Stomach (tissue), 9 donors: ENCODE measurements around the gene S100P. TPM values are rescaled to one million over a fixed set of nuclear protein-coding genes. Genes with fewer than 3 reads are reported as not detected.
A peak's percentile ranks its signal among the peaks of the same experiment; 100 is the strongest.

Experiments
- DNase-seq, 2 donors: peaks; one replicate each; pipeline versions ENCODE4 v3.0.0 to v3.0.0-alpha.2; 2013 to 2019
- H3K27ac ChIP-seq, 5 donors: fragments of 200-600 bp in 4 of 5; sonication (generic) in 4 of 5; one replicate each; pipeline ENCODE4 v1.5.1; 2013 to 2019; ENCODE audit warnings: mild to moderate bottlenecking in 1 of 5, moderate library complexity in 1 of 5
- H3K27me3 ChIP-seq, 3 donors: fragments of 200-600 bp; sonication (generic); one replicate each; pipeline ENCODE4 v1.5.1; 2017 to 2019; ENCODE audit warnings: mixed run types in 1 of 3
- H3K36me3 ChIP-seq, 4 donors: fragments of 200-600 bp; sonication (generic); 1 replicate in 3 of 4; 2 replicates in 1 of 4; pipeline ENCODE4 v1.5.1; 2016 to 2019
- H3K4me1 ChIP-seq, 4 donors: fragments of 200-600 bp; sonication (generic); one replicate each; pipeline ENCODE4 v1.5.1; 2016 to 2019
- H3K4me3 ChIP-seq, 4 donors: fragments of 200-600 bp; sonication (generic) in 3 of 4; one replicate each; pipeline ENCODE4 v1.5.1; 2016 to 2019; ENCODE audit warnings: mild to moderate bottlenecking in 1 of 4
- H3K9me3 ChIP-seq, 4 donors: fragments of 200-600 bp; sonication (generic); one replicate each; pipeline ENCODE4 v1.5.1; 2016 to 2019
- EP300 ChIP-seq: sonication (generic); formaldehyde crosslinking; IDR thresholded peaks from one replicate; pipeline ENCODE4 v1.6.1; 2017; ENCODE audit warnings: antibody characterized with exemption
- POLR2A ChIP-seq, 4 donors: fragments of 450-650 bp; IDR thresholded peaks; one replicate each; pipeline ENCODE4 v1.6.1; 2016; ENCODE audit warnings: antibody characterized with exemption in 4 of 4, control low read depth in 2 of 4, mild to moderate bottlenecking in 1 of 4, moderate library complexity in 1 of 4
- POLR2AphosphoS5 ChIP-seq, 3 donors: sonication (generic); formaldehyde crosslinking; IDR thresholded peaks; one replicate each; pipeline ENCODE4 v1.6.1; 2016; ENCODE audit warnings: antibody characterized with exemption in 3 of 3
- WGBS, 5 donors: extraction: QIAGEN DNeasy Blood & Tissue Kit in 3 of 5; methylation state at CpG; one replicate each; pipeline versions ENCODE4 v1.1.5 to v1.1.7; 2013 to 2018; 5-methylcytosine and 5-hydroxymethylcytosine counted together
- intact Hi-C: fragments of 100-400 bp; cut with DNase I; formaldehyde crosslinking; loops from one replicate; pipeline ENCODE4 v1.15.1; 2023; ENCODE audit warnings: low total_unique reads
- polyA plus RNA-seq, 3 donors: library from polyadenylated mRNA; stranded (reverse); fragments of 200-250 nt; gene quantifications; one replicate each; pipeline ENCODE4 v1.2.3, GENCODE V29; 2013
- total RNA-seq, 5 donors: library from RNA; depleted of rRNA; stranded (reverse); fragments of >200 nt; gene quantifications; one replicate each; pipeline versions ENCODE4 v1.1.0 to v1.2.3, GENCODE V29; 2014 to 2016
- TF ChIP-seq, protein P1 (sequence below), 7 experiments: fragments of 450-650 bp in 4 of 7; fragments of 200-600 bp in 3 of 7; sonication (generic) in 3 of 7; IDR thresholded peaks; one replicate each; pipeline ENCODE4 v1.5.1; 2016 to 2019; ENCODE audit warnings: antibody characterized with exemption in 7 of 7, control low read depth in 2 of 7, mild to moderate bottlenecking in 1 of 7
- donor health status: healthy with polysubstance abuse.
- donor health status: Bipolar disorder and iron deficiency.
- donor health status: healthy.

S100P gene
- total and polyA plus RNA-seq, 8 donors, result 3.1 to 2,173 (median 142) TPM; not detected in 1

DNA sequence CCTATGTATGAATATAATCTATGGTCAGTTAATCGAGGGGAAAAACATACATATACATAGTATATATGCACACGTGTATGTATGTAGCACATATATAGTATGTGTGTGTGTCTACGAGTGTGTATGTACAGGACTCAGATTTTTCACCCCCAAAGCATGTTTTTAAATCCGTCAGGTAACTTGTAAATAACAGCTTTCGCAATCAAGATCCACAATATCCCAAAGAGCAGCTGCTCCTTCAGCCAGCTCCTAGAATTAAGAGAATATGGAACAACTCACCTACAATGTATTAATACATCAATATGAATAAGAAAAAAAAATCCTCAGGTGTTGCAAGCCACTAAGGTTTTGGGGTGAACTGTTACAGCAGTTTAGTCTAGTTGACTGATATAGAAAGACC lies 12.5 kb downstream of the S100P start:
- no peaks in the 10 kb centered on the region for H3K27me3 ChIP-seq
- TF ChIP-seq, protein P1, sequence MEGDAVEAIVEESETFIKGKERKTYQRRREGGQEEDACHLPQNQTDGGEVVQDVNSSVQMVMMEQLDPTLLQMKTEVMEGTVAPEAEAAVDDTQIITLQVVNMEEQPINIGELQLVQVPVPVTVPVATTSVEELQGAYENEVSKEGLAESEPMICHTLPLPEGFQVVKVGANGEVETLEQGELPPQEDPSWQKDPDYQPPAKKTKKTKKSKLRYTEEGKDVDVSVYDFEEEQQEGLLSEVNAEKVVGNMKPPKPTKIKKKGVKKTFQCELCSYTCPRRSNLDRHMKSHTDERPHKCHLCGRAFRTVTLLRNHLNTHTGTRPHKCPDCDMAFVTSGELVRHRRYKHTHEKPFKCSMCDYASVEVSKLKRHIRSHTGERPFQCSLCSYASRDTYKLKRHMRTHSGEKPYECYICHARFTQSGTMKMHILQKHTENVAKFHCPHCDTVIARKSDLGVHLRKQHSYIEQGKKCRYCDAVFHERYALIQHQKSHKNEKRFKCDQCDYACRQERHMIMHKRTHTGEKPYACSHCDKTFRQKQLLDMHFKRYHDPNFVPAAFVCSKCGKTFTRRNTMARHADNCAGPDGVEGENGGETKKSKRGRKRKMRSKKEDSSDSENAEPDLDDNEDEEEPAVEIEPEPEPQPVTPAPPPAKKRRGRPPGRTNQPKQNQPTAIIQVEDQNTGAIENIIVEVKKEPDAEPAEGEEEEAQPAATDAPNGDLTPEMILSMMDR (IDR thresholded peaks at IDR 0.05), result no peak
- TF ChIP-seq POLR2A (IDR thresholded peaks at IDR 0.05) (no peak), POLR2AphosphoS5 (IDR thresholded peaks at IDR 0.05) (no peak), EP300 (no peak)
- DNase-seq, result no peak
- peaks cover 37 to 69% (median 56%) of the 10 kb centered on the region in 4 donors for H3K4me1 ChIP-seq
- H3K4me3 ChIP-seq, result no peak overlapping the region
- peaks cover 0 to 32% (median 26%) of the 10 kb centered on the region in 4 donors for H3K36me3 ChIP-seq
- no peaks in the 10 kb centered on the region for H3K9me3 ChIP-seq
- H3K27ac ChIP-seq, result no peak overlapping the region
- intact Hi-C loops, result no loop called here
- 86 to 92% (median 89%) methylated on average over 5 of the region's 5 CpGs for WGBS, 5 donors

DNA sequence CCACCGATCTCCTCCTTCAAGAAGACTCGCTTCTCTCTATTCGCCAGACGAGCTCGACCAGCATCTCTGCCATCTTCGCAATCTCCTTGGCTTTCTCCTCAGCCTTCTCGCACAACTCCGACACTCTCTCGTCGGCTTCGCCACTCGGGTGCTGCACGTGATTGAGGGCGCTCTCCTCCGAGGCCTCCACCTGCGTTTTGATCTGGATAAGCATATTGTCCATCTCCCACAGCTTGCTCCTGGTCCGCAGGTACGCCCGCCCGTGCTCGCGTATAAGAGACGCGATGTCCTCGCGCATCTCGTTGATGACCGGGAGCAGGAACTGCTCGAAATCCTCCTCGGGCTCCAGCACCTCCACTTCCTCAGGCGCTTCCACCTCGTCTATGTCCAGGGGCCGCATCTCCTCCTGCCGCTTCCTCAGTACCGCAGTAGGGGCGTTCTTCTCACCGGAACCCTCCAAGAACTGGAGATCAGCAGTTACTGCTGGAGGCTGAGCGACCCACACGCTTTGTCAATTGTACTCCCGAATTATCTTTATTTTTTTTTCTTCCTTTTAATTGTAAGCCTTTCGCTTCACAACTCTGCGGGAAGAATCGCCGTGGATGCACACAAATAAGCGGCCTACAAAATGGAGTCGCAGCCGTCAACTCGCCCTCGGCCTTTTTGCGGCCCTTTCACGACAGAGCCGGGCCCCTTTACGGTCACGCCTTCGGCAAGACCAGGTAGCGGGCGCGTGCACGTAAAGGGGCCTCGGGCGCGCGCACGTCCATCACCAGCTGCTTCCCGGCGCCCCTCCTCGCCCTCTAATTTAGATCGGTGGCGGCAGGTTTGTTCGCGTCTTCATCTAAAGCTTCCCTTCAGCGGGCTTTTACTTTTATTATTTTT lies 15.8 kb downstream of the S100P start, which contains the start of gene MRFAP1L1:
Gene MRFAP1L1 (minus strand): TSS at position 636 of the 885 bp plus-strand sequence. CDS start 236 bp downstream, at position 400.
- intact Hi-C loops, result no loop called here
- WGBS, 5 donors, result 0 to 1% (median 0%) methylated on average over 72 of the region's 72 CpGs
- peaks cover 0 to 19% (median 12%) of the 10 kb centered on the region in 4 donors for H3K36me3 ChIP-seq
- H3K4me3 ChIP-seq, result peak within 1 kb of the TSS; percentile 78 to 95 (median 84)
- H3K27me3 ChIP-seq, result no peaks in the 10 kb centered on the region
- peak; percentile 98 to 99 for DNase-seq
- H3K4me1 ChIP-seq, result peaks cover 25 to 55% (median 46%) of the 10 kb centered on the region in 4 donors
- H3K9me3 ChIP-seq, result no peaks in the 10 kb centered on the region
- TF ChIP-seq, protein P1 (IDR thresholded peaks at IDR 0.05), result peak in 1 of 7 experiments; percentile 10
- no peak for TF ChIP-seq POLR2A (IDR thresholded peaks at IDR 0.05)
- peak; percentile 71 to 93 (median 84) for TF ChIP-seq POLR2AphosphoS5 (IDR thresholded peaks at IDR 0.05)
- TF ChIP-seq EP300, result no peak
- peak within 1 kb of the TSS; percentile 83 to 92 (median 88) for H3K27ac ChIP-seq

DNA sequence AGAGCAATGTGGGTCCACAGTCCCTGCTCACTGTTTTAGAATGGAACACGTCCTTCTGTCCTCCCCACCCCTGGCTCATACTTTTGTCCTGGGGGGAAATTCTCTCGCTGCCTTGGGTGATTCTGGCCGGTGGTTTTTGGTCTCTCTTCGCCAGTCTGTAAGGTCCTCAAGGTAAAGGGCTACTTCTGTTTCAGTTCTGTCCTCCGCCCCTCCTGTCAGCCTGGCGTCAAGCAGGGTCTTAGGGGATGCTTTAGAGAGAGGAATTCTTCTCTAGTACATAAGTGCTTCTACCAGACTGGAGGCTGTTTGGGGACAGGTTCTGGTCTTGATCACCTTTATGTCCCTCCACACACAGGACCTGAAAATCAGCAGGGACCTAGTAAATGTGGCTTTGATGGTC lies 16.6 kb downstream of the S100P start:
- WGBS, 5 donors, result 3 to 12% (median 7%) methylated on average over 6 of the region's 6 CpGs
- H3K4me3 ChIP-seq, result peak overlapping the region; percentile 78 to 95 (median 84)

DNA sequence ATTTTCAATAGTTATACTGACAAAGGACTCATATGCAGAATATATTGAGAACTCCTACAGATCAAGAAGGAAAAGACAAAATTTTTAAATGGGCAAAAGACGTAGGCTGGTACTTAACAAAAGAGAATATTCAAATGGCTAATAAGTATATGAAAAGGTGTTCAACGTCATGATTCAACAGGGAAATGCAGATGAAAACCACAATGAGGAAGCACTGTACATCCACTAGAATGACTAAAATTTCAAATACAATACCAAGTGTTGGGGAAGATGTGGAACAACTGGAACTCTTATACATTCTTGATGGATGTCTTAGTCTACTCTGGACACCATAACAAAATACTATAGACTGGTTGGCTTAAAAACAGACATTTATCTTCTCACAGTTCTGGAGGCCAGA lies 17.3 kb downstream of the S100P start:
- Histone ChIP-seq H3K4me1 (peaks cover 25 to 46% (median 41%) of the 10 kb centered on the region in 4 donors), H3K27ac (no peak overlapping the region), H3K9me3 (no peaks in the 10 kb centered on the region), H3K36me3 (peaks cover 0 to 13% (median 11%) of the 10 kb centered on the region in 4 donors), H3K4me3 (no peak overlapping the region), H3K27me3 (no peaks in the 10 kb centered on the region)
- intact Hi-C loops, result no loop called here
- 79 to 86% (median 83%) methylated on average over 2 of the region's 2 CpGs for WGBS, 5 donors
- TF ChIP-seq EP300 (no peak), POLR2A (IDR thresholded peaks at IDR 0.05) (no peak), POLR2AphosphoS5 (IDR thresholded peaks at IDR 0.05) (no peak)
- TF ChIP-seq, protein P1 (IDR thresholded peaks at IDR 0.05), result no peak
- DNase-seq, result no peak

More for the DNA sequence above, 16.6 kb downstream of the S100P start:
- peak overlapping the region in 4 of 5 donors; percentile 86 to 92 (median 89) for H3K27ac ChIP-seq
- intact Hi-C loops, result no loop called here
- peaks cover 23 to 48% (median 43%) of the 10 kb centered on the region in 4 donors for H3K4me1 ChIP-seq
- no peaks in the 10 kb centered on the region for H3K27me3 ChIP-seq
- H3K9me3 ChIP-seq, result no peaks in the 10 kb centered on the region
- peaks cover 0 to 15% (median 12%) of the 10 kb centered on the region in 4 donors for H3K36me3 ChIP-seq
- no peak for DNase-seq
- TF ChIP-seq POLR2A (IDR thresholded peaks at IDR 0.05) (no peak), EP300 (no peak), POLR2AphosphoS5 (IDR thresholded peaks at IDR 0.05) (no peak)
- TF ChIP-seq, protein P1 (IDR thresholded peaks at IDR 0.05), result no peak
